ENCODE data around the gene TRIM17. TPM values are rescaled to one million over a fixed set of nuclear protein-coding genes. Genes with fewer than 3 reads are reported as not detected.

The TRIM17 gene
- not detected in 2 replicates for total RNA-seq

DNA sequence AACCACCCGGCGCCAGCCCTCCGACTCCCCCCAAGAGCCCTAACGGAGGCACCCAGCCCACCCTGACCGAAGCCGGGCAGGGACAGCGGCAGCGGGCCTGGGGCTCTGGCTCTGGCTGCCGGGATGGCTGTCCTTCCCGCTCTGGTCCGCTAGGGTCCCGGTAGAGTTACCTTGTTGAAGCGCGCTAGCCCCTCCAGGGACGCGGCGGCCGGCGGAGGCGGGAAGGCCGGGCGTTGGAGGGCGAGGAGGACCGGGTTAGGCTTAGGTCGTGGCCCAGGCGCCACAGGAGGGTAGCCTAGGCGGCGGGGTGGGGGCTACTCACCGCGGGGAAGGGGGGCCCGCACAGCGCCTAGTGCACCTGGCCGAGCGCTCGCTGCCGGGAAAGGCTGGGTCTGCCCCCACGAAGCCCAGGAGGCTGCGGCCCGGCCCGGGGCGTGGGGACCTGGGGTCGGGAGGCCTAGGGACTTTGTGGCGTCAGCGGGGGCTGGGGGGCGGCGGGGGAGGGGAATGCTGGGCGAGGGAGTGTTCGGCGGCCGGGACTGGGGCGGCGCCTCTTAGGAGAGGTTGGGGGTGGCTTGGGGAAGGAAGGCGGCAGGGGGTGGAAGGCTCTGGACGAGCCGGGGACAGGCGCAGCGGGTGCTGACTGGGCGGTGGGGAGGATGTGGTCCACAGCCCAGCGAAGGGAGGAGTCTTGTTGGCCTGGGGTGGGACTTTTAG, at the start of gene TRIM17:
Gene TRIM17, minus strand, starts transcription at position 645 of the 717 bp plus-strand sequence. CDS start 1,789 bp downstream, outside the sequence.

Other genes with a start within 250 kb of the TRIM17 start
- gene OBSCN, start 208.8 kb downstream of the TRIM17 start, total RNA-seq, result 2.2 and 3.5 TPM in 2 replicates
- gene TRIM11, start 10.0 kb downstream of the TRIM17 start, total RNA-seq, result 13.4 and 17.5 TPM in 2 replicates
- gene RNF187, start 70.5 kb upstream of the TRIM17 start, total RNA-seq, result 40.8 and 70.3 TPM in 2 replicates

All from endothelial cell of coronary artery (primary cell).